Iris pigment epithelial cell (primary cell): Measurements from ENCODE around the gene SPARCL1.
"Not testable (repeated sequence)": the region's sequence is repeated elsewhere in the genome, so short reads cannot be mapped to it uniquely, and the experiment has no call there.

ENCODE experiments used
- DNase-seq: peaks from one replicate; pipeline ENCODE4 v3.0.0-alpha.2; 2011; ENCODE audit warnings: low read depth

Gene SPARCL1

DNA sequence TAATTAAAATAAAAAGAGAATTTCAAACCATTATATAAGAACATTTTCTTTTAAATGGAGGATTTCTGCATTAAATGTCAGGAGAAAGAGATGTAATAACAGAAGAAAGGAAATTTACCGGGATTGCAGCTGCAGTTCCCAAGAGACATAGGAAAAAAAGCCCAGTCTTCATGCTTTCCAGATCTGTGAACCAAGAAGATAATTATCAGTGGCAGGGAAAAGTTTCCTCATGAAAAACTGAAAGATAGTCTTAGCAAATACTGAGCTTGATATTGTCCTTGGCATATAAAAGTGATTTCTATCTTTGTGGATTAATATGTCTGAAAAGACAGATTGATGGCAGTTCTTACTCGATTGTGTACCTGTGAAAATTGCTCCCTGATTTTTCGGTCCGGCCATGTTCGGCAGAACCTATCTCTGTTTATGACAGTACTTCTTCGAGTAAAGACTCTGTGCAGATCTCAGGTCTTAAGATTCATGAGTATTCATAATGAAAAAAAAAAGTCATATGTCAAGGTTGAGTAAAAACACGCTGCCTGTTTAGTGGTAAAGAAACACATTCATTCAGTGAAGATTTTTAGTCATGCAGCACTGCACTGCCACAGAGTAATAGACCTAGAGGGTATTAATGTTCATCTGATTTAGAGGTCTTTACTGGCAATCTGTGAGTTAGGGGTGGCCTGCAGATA is 29.6 kb downstream of the SPARCL1 start:
- DNase-seq, result no peak

DNA sequence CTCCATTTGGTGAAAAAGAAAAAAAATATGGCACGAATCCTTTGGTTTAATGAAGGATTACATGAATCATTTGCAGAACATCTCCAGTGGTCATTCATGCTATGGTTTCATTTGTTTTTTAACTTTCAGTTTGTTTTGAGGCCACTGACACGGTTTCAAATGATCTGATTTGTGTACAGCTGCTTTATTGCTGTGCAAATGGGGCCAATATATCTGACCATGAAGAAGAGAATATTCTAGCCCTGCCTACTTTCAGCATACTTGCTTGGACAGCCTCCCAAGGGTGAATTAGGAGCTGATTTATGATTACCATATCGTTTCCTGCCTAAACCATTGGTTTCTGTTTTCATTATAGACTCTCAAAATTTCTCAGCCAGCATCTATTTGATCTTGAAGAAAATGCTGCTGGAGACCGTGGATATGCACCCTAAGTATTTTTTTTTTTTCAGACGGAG is 30.7 kb downstream of the SPARCL1 start:
- peak; percentile 80 for DNase-seq

GRCh38 chr4:87497578-87497977 is 31.6 kb downstream of the SPARCL1 start:
- no peak for DNase-seq

DNA sequence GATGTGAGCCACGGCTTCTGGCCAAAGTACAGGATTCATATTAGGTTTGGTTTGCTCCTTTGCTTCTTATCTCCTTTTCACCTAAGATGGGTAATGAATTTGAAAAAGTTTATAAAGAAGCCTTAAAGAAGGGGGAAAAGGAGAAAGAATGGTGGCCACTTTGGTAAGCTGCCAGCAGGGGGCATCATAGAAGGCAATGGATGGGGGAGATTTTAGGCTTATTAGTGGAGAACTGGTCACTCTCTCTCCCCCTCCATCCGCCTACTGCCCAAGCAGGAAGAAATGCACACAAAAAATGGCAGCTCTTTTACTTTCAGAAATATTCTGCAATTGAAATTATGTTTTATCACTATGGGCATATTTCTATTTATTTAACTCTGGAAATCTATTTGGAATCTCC is 32.0 kb downstream of the SPARCL1 start:
- no peak for DNase-seq

GRCh38 chr4:87493115-87493514 is 36.1 kb downstream of the SPARCL1 start:
- no peak for DNase-seq

- peak; percentile 67 for DNase-seq
These were observed 37.3 kb downstream of the SPARCL1 start for GRCh38 chr4:87491851-87492250.

DNA sequence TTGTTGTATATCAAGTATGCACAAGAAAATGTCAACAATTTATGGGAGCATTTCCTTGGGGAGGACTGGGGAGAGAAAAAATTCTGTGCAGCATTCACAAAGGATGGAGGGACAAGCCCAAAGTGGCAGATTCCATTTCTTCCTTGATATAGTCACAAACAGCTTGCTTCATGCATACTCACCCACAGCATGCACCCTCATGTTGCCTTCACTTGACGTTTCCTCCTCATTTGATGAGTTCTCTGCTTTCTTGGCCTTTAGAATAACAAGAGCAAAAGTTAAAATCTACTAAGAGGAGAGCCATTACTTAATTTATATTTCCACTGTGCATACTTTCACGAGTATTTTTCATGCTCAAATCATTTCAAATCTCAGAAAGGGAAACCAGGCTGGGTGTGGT is 37.7 kb downstream of the SPARCL1 start:
- no peak for DNase-seq

- DNase-seq, result no peak
These were observed 38.4 kb downstream of the SPARCL1 start for GRCh38 chr4:87490664-87491369.

DNA sequence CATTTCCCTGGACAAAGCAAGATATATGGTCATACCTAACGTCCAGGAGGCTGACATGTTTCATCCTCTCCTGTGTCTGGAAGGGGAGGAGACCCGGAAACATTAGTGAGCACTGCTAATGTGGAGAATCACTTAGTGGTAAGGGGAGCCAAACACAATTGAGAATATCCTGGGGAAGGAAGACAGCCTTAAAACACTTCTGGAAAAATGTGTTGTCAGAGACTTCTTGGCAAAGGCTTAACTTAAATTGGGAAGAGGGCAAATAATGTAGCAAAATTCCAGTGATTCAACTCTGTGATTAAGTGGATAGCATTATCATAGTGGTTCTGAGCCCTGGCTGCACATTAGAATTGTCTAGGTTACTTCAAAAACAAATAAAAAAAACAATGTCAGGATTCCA is 39.5 kb downstream of the SPARCL1 start:
- DNase-seq, result no peak

GRCh38 chr4:87488666-87489065 is 40.5 kb downstream of the SPARCL1 start:
- peak; percentile 39 for DNase-seq

- not testable (repeated sequence) for DNase-seq
These were observed 45.9 kb downstream of the SPARCL1 start for GRCh38 chr4:87483247-87483646.

GRCh38 chr4:87481377-87481776 is 47.8 kb downstream of the SPARCL1 start:
- DNase-seq, result no peak

DNA sequence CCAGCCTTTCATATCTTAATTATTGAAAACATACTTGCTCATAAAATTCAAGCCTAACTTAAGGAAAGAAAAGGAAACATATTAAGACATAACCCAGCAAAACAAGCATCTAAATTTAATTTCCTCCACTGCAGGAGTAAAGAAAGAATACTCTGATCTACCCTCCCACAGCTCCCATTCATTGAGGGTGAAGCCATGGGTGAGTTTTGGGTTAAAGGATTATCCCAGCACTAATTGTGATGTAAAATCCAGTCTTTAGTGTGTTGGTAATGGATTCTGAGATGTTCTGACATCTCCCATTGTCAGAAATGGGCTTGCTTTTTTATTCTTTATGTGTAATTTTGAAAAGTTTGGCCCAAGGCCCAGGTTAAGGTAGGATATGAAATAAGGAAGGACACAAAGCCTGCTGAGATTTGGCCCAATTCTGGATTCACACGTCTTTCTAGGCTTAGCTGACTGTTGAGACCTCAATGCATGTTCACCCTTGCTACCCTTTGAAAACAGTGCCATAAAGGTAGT is 50.4 kb downstream of the SPARCL1 start:
- no peak for DNase-seq

- DNase-seq, result no peak
These were observed 52.2 kb downstream of the SPARCL1 start for GRCh38 chr4:87476934-87477333.

- no peak for DNase-seq
These were observed 59.8 kb downstream of the SPARCL1 start for GRCh38 chr4:87469390-87469789.

DNA sequence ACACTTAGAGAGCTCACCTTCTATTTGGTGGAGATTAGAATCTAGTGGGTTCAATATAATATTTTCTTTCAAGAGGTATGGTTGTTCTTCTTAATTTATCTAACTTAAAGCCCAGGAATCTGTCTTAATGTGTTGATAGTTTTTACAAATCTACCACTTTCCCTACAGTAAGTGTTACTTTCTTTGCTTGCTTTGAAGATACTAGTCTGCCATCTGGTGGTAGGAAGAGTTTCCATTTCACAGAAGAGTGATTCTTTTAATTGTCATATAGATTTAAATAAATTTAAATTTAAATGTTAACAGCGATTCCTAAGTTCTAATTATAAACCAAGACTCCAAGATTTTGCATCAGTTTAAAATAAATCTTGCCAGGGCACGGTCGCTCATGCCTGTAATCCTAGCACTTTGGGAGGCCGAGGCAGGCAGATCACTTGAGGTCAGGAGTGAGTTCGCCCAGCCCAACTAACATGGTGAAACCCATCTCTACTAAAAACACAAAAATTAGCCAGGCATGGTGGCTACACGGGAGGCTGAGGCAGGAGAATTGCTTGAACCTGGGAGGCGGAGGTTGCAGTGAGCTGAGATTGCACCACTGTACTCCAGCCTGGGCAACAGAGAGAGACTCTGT is 63.3 kb downstream of the SPARCL1 start:
- peak; percentile 65 for DNase-seq

DNA sequence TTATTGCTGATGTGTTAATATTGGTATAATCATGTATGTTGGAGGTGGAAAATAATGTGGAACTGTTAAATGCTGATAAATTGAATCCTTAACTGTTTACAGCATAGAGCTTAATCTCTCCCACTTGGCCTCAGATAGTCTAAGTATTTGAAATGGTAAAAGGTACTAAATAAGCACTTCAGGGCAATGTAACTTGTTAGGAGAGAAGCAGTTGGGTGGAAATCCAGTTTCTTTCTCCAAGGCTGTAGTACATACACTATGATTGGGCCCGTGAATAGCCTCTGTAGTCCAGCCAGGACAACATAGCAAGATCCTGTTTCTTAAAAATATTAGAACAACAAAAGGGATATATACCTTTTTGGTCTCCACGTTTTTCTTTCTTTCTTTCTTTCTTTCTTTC is 67.1 kb downstream of the SPARCL1 start:
- no peak for DNase-seq

- DNase-seq, result peak; percentile 55
These were observed 67.9 kb downstream of the SPARCL1 start for GRCh38 chr4:87461281-87461700.

GRCh38 chr4:87458913-87459312 is 70.3 kb downstream of the SPARCL1 start:
- DNase-seq, result no peak

DNA sequence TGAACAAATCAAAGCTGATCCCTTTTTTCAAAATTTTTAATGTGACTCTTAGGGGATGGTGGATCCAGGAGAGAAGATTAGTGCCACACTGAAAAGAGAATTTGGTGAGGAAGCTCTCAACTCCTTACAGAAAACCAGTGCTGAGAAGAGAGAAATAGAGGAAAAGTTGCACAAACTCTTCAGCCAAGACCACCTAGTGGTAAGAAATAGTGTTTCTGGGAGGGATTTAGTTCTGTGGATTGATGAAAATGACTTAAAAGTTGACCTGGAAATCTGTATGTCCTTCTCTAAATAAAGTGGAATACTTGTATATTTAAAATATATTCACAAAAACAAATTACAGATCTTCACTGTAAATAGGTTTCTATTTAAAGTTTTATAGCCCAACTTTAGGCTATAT is 77.6 kb downstream of the SPARCL1 start:
- DNase-seq, result no peak

DNA sequence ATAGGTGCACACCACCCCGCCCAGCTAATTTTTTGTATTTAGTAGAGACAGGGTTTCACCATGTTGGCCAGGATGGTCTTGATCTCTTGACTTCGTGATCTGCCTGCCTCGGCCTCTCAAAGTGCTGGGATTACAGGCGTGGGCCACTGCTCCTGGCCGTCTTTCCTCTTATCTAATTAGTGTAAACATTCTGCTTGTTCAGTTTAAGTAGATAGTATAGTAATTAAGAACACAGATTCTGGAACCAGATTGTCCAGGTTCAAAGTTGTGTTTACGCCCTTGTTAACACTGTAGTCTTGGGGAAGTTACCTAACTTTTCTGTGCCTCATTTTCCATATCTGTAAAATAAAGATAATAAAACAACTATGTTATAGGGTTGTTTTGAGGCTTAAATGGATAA is 82.8 kb downstream of the SPARCL1 start:
- DNase-seq, result not testable (repeated sequence)

- DNase-seq, result no peak
These were observed 83.2 kb downstream of the SPARCL1 start for GRCh38 chr4:87445964-87446363.

DNA sequence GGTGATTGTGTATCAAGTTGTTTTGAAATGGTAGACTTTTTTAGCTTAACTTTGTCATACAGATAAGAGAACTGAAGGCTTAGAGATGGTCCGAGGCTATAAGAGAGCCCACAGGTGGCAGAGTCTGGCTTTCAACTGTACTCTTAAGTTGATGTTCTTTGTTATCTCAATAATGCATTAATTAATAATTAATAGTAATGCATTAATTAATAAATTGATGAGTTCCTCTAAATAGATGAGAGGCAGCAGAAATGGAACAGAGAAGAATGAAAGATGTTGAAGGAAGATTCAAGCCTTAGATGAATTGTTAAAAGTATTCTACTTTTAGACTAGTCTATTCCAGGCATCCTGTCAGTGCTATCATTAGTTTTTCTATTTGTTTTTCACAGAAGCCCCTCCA is 84.4 kb downstream of the SPARCL1 start:
- no peak for DNase-seq
